Choroid plexus epithelial cell (primary cell): ENCODE measurements around the gene VIPR1.
A peak's percentile ranks its signal among the peaks of the same experiment; 100 is the strongest.
"Not testable (repeated sequence)": the region's sequence is repeated elsewhere in the genome, so short reads cannot be mapped to it uniquely, and the experiment has no call there.

ENCODE experiments used
- DNase-seq: peaks from one replicate; pipeline ENCODE4 v3.0.0-alpha.2; 2010; ENCODE audit warnings: low read depth
- H3K4me3 ChIP-seq: 2 replicates; pipeline ENCODE4 v1.5.1; 2011; ENCODE audit warnings: low read depth, mild to moderate bottlenecking, control low read depth, low read length, moderate library complexity
- TF ChIP-seq, protein P1 (sequence below): conservative IDR thresholded peaks from 2 replicates; pipeline ENCODE4 v1.5.1; 2011; ENCODE audit warnings: low read depth, mild to moderate bottlenecking, control low read depth, inconsistent platforms, low read length, moderate library complexity

VIPR1 gene

GRCh38 chr3:42572278-42572677, 69.8 kb downstream of the VIPR1 start:
- peak; percentile 54 for DNase-seq
- H3K4me3 ChIP-seq = no peak overlapping the region
- TF ChIP-seq, protein P1, sequence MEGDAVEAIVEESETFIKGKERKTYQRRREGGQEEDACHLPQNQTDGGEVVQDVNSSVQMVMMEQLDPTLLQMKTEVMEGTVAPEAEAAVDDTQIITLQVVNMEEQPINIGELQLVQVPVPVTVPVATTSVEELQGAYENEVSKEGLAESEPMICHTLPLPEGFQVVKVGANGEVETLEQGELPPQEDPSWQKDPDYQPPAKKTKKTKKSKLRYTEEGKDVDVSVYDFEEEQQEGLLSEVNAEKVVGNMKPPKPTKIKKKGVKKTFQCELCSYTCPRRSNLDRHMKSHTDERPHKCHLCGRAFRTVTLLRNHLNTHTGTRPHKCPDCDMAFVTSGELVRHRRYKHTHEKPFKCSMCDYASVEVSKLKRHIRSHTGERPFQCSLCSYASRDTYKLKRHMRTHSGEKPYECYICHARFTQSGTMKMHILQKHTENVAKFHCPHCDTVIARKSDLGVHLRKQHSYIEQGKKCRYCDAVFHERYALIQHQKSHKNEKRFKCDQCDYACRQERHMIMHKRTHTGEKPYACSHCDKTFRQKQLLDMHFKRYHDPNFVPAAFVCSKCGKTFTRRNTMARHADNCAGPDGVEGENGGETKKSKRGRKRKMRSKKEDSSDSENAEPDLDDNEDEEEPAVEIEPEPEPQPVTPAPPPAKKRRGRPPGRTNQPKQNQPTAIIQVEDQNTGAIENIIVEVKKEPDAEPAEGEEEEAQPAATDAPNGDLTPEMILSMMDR = peak; percentile 71

GRCh38 chr3:42575137-42575741, 72.8 kb downstream of the VIPR1 start:
- TF ChIP-seq, protein P1 = no peak
- no peak overlapping the region for H3K4me3 ChIP-seq
- no peak for DNase-seq

- no peak for DNase-seq
- no peak overlapping the region for H3K4me3 ChIP-seq
- TF ChIP-seq, protein P1 = no peak
Observed at GRCh38 chr3:42578054-42578453, 75.6 kb downstream of the VIPR1 start.

DNA sequence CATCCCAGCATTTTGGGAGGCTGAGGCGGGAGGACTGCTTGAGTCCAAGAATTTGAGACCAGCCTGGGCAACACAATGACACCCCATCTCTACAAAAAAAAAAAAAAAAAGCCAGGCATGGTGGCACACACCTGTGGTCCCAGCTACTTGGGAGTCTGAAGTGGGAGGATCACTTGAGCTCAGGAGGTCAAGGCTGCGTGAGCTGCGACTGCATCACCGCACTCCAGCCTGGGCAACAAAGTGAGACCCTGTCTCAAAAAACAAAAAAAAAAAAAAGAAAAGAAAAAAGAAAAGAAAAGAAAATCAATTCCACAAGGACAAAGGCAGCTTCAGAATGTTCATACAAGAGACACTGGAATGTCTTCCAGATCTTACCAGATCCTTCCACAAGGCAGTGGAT, 76.9 kb downstream of the VIPR1 start:
- H3K4me3 ChIP-seq, DNase-seq: not testable (repeated sequence)

- TF ChIP-seq, protein P1 = no peak
- DNase-seq = no peak
Observed at GRCh38 chr3:42581400-42581708, 78.9 kb downstream of the VIPR1 start.

DNA sequence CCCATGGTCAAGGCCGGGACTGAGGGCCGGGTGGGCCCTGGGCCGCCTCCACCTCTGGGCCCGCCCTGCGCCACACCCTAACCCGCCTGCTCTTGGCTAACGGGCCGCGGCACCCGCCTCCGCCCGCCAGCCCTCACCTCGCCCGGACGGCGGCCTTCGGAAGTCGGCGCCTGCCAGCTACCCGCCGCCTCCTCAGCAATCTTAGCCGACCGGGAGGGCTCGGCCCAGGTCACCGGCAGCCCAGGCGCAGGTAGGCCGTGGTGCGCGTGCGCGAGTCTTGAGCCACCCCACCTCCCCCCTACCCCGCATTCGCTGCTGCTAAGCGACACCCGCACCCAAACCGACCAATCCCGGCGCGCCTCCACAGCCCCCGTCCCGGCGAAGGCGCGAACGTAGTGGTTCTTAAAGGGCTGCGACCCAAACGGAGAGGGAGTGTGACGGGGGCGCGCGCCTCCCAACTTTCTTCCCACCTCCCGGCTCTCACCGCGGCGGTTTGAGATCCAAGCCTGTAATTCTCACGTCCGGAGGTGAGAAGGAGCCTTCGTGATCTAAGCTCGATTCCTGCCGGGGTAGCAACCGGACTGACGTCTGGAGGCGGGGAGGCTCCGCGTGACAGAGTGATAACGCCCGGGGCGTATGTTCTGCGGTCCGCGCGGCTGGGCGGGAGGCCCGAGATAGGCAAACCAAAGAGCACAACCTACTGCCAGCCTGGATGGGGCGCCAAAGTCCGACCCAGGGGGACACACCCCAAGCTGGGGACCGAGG, 79.4 kb downstream of the VIPR1 start, which contains the start of gene SEC22C:
SEC22C (minus strand) TSS at position 259 of the 765 bp plus-strand sequence. CDS start 12,921 bp downstream, outside the sequence.
- TF ChIP-seq, protein P1 = peak; percentile 25
- peak; percentile 93 for DNase-seq
- H3K4me3 ChIP-seq = peak within 1 kb of the TSS; percentile 92

More at GRCh38 chr3:42581400-42581708, 78.9 kb downstream of the VIPR1 start:
- peak overlapping the region; percentile 92 for H3K4me3 ChIP-seq

DNA sequence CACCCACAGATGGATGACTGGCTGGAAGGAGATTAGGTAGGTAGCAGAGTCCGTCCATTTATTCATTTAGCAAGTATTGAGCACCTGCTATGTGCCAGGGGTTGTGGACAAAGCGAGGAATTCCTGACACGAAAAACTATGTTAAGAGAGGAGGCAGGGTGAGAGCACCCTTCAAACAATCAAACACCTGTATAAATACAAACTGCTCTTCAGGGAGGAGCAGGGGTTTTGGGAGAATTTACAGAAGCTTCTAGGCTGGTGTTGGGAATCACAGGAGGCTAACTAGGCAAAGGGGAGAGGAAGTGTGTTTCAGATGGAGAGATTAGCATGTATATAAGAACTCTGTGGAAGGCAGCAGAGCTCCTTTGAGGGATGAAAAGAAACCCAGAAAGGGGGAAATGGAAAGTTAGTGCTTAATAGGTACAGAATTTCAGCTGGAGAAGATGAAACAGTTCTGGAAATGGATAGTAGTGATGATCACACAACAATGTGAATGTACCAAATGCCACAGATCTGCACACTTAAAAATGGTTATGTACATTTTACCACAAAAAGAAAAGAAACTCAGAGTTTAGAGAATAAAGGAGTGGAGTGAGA, 80.1 kb downstream of the VIPR1 start:
- TF ChIP-seq, protein P1 = no peak
- DNase-seq = no peak
- peak overlapping the region; percentile 92 for H3K4me3 ChIP-seq
